ENCODE data around the gene ARMC9.

GRCh38 chr2:231228974-231229529 is 30.6 kb downstream of the ARMC9 start:
- TF ChIP-seq CTCF (IDR thresholded peaks at IDR 0.05), result no peak
- no peak for TF ChIP-seq POLR2AphosphoS5 (IDR thresholded peaks at IDR 0.05)
- no peak for TF ChIP-seq POLR2A (IDR thresholded peaks at IDR 0.05)
- no peak for TF ChIP-seq EP300 (IDR thresholded peaks at IDR 0.05)
